ENCODE results near the gene KRTAP19-7. TPM values are rescaled to one million over a fixed set of nuclear protein-coding genes. Genes with fewer than 3 reads are reported as not detected.

The KRTAP19-7 gene, protein sequence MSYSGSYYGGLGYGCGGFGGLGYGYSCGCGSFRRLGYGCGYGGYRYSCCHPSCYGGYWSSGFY
- not detected for total RNA-seq

GRCh38 chr21:30561264-30561895 lies at the start of gene KRTAP19-7:
Gene KRTAP19-7, minus strand, starts transcription at chr21:30561314. Its CDS starts 25 bp downstream, at chr21:30561289.
- Mint-ChIP-seq H3K9me3 (ENCODE audit: low read depth) (no peaks in the 10 kb centered on the region), H3K4me3 (no peak within 1 kb of the TSS), H3K27ac (no peak within 1 kb of the TSS), H3K4me1 (no peaks in the 10 kb centered on the region), H3K27me3 (no peaks in the 10 kb centered on the region), H3K36me3 (ENCODE audit: low read depth) (no peaks in the 10 kb centered on the region)
- intact Hi-C loops (cut with DNase I, micrococcal nuclease) = no loop called here
- DNase-seq (no peak), ATAC-seq (no peak)
- POLR2A ChIA-PET = no interaction called here
- CTCF ChIA-PET = no interaction called here

DNA sequence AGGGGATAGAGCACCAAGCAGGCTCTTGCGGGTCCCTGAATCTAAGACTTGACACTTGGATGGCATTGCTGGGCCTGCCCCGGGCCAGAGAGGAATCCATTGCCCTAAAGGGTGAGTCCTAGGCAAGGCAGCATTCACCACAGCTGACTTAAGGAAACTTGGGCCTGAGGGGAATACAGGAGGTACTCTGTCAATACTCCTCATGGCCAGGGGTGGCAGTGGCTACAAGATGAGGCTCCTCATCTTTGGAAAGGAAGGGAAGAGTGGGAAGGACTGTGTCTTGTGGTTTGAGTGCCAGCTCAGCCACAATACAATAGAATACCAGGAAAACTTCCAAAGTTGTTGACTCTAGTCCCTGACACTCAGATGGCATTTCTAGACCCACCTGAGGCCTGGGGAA lies 44.9 kb upstream of the KRTAP19-7 start:
- ChIA-PET CTCF (no interaction called here), POLR2A (no interaction called here)
- intact Hi-C loops (cut with DNase I, micrococcal nuclease) = no loop called here
- Mint-ChIP-seq H3K27ac (no peak overlapping the region), H3K4me1 (no peaks in the 10 kb centered on the region), H3K36me3 (ENCODE audit: low read depth) (no peaks in the 10 kb centered on the region), H3K27me3 (peaks cover 2% of the 10 kb centered on the region), H3K4me3 (no peak overlapping the region), H3K9me3 (ENCODE audit: low read depth) (peaks cover 2% of the 10 kb centered on the region)
- no peak for DNase-seq
- no peak for ATAC-seq

- no peak within 1 kb of the TSS for H3K4me3 Mint-ChIP-seq
- ChIA-PET CTCF (no interaction called here), POLR2A (interaction anchor here (0.5 kb wide), 1 partner anchor 117 kb away, joined by 4 read pairs; the partner anchor contains the start of gene KRTAP21-3)
- ATAC-seq = no peak
- H3K4me1 Mint-ChIP-seq = no peaks in the 10 kb centered on the region
- H3K9me3 Mint-ChIP-seq (ENCODE audit: low read depth) = peaks cover 2% of the 10 kb centered on the region
- no peak for DNase-seq
- intact Hi-C loops (cut with DNase I, micrococcal nuclease) = no loop called here
- H3K27me3 Mint-ChIP-seq = peaks cover 2% of the 10 kb centered on the region
- H3K27ac Mint-ChIP-seq = no peak within 1 kb of the TSS
- no peaks in the 10 kb centered on the region for H3K36me3 Mint-ChIP-seq (ENCODE audit: low read depth)
Measured at GRCh38 chr21:30600787-30601186, 39.7 kb upstream of the KRTAP19-7 start, which contains the start of gene KRTAP22-1. Gene KRTAP22-1, plus strand, starts transcription at chr21:30601087.

- Mint-ChIP-seq H3K36me3 (ENCODE audit: low read depth) (no peaks in the 10 kb centered on the region), H3K27ac (no peak within 1 kb of the TSS), H3K4me1 (no peaks in the 10 kb centered on the region), H3K9me3 (ENCODE audit: low read depth) (peaks cover 2% of the 10 kb centered on the region), H3K27me3 (peaks cover 2% of the 10 kb centered on the region), H3K4me3 (no peak within 1 kb of the TSS)
- CTCF ChIA-PET = no interaction called here
- intact Hi-C loops (cut with DNase I, micrococcal nuclease) = no loop called here
- no peak for ATAC-seq
- DNase-seq = no peak
- POLR2A ChIA-PET = no interaction called here
Measured at GRCh38 chr21:30598802-30599201, 37.7 kb upstream of the KRTAP19-7 start, which contains the start of gene KRTAP6-2. Gene KRTAP6-2, minus strand, starts transcription at chr21:30598902. Its CDS starts 28 bp downstream, at chr21:30598874.

DNA sequence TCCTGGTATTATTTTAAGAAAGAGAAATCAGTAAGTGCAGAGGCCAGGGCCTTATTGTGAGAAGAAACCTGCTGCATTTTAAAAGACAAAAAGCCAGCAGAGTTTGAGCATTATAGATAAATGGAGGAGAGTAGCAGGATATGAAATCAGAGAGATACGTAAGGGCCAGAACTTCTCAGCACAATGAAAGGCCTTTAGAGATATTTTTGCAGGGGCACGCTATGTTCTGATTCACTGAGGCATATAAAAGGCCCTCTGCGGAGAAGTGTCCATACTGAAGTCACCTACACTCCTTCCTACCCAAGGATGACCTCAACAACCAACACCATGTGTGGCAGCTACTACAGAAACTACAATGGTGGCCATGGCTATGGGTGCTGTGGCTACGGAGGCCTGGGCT lies 31.0 kb upstream of the KRTAP19-7 start, which contains the start of gene KRTAP6-3:
Gene KRTAP6-3 (plus strand): TSS at position 301 of the 400 bp plus-strand sequence. CDS start 6 bp downstream, at position 307.
- POLR2A ChIA-PET = no interaction called here
- intact Hi-C loops (cut with DNase I, micrococcal nuclease) = no loop called here
- no peaks in the 10 kb centered on the region for H3K36me3 Mint-ChIP-seq (ENCODE audit: low read depth)
- H3K9me3 Mint-ChIP-seq (ENCODE audit: low read depth) = no peaks in the 10 kb centered on the region
- CTCF ChIA-PET = no interaction called here
- ATAC-seq = no peak
- DNase-seq = no peak
- H3K4me3 Mint-ChIP-seq = no peak within 1 kb of the TSS
- no peaks in the 10 kb centered on the region for H3K4me1 Mint-ChIP-seq
- H3K27ac Mint-ChIP-seq = no peak within 1 kb of the TSS
- H3K27me3 Mint-ChIP-seq = no peaks in the 10 kb centered on the region

DNA sequence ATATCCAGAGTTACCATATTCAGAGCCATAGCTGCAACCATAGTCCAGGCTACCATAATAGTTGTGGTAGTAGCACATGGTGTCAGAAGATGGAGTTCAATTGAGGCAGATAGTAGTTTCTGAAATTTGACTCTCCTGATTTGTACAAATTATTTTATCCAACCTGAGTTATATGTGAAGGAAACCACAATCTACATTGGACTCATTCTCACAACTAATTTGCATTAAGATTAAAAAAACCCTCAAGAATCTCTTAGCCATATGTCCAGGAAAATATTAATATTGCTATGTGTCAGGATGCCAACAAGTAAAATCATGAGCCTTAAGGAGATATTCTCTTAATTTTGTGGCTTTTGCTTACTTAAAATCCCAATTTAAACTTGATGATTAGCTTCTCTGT lies 29.2 kb upstream of the KRTAP19-7 start, which contains the start of gene KRTAP22-2:
Gene KRTAP22-2 (minus strand): TSS at position 101 of the 400 bp plus-strand sequence.
- DNase-seq (no peak), ATAC-seq (no peak)
- ChIA-PET CTCF (no interaction called here), POLR2A (no interaction called here)
- H3K27me3 Mint-ChIP-seq = no peaks in the 10 kb centered on the region
- H3K36me3 Mint-ChIP-seq (ENCODE audit: low read depth) = no peaks in the 10 kb centered on the region
- H3K4me3 Mint-ChIP-seq = no peak within 1 kb of the TSS
- H3K4me1 Mint-ChIP-seq = no peaks in the 10 kb centered on the region
- intact Hi-C loops (cut with DNase I, micrococcal nuclease) = no loop called here
- no peaks in the 10 kb centered on the region for H3K9me3 Mint-ChIP-seq (ENCODE audit: low read depth)
- no peak within 1 kb of the TSS for H3K27ac Mint-ChIP-seq

GRCh38 chr21:30582870-30583269 lies 21.8 kb upstream of the KRTAP19-7 start:
- DNase-seq = no peak
- no peak overlapping the region for H3K27ac Mint-ChIP-seq
- CTCF ChIA-PET = no interaction called here
- no peaks in the 10 kb centered on the region for H3K27me3 Mint-ChIP-seq
- H3K36me3 Mint-ChIP-seq (ENCODE audit: low read depth) = no peaks in the 10 kb centered on the region
- POLR2A ChIA-PET = no interaction called here
- H3K4me3 Mint-ChIP-seq = no peak overlapping the region
- intact Hi-C loops (cut with DNase I, micrococcal nuclease) = no loop called here
- H3K4me1 Mint-ChIP-seq = no peaks in the 10 kb centered on the region
- ATAC-seq = no peak
- H3K9me3 Mint-ChIP-seq (ENCODE audit: low read depth) = no peaks in the 10 kb centered on the region

GRCh38 chr21:30580132-30580531 lies 19.0 kb upstream of the KRTAP19-7 start:
- intact Hi-C loops (cut with DNase I, micrococcal nuclease) = no loop called here
- ChIA-PET CTCF (no interaction called here), POLR2A (no interaction called here)
- Mint-ChIP-seq H3K4me3 (no peak overlapping the region), H3K27ac (no peak overlapping the region), H3K36me3 (ENCODE audit: low read depth) (no peaks in the 10 kb centered on the region), H3K27me3 (peaks cover 2% of the 10 kb centered on the region), H3K4me1 (no peaks in the 10 kb centered on the region), H3K9me3 (ENCODE audit: low read depth) (no peaks in the 10 kb centered on the region)
- ATAC-seq (no peak), DNase-seq (no peak)

- ChIA-PET CTCF (no interaction called here), POLR2A (no interaction called here)
- intact Hi-C loops (cut with DNase I, micrococcal nuclease) = no loop called here
- no peak overlapping the region for H3K4me3 Mint-ChIP-seq
- H3K27me3 Mint-ChIP-seq = peaks cover 2% of the 10 kb centered on the region
- no peak overlapping the region for H3K27ac Mint-ChIP-seq
- H3K4me1 Mint-ChIP-seq = no peaks in the 10 kb centered on the region
- ATAC-seq (no peak), DNase-seq (no peak)
- no peaks in the 10 kb centered on the region for H3K9me3 Mint-ChIP-seq (ENCODE audit: low read depth)
- H3K36me3 Mint-ChIP-seq (ENCODE audit: low read depth) = no peaks in the 10 kb centered on the region
Measured at GRCh38 chr21:30579346-30579745, 18.2 kb upstream of the KRTAP19-7 start.

DNA sequence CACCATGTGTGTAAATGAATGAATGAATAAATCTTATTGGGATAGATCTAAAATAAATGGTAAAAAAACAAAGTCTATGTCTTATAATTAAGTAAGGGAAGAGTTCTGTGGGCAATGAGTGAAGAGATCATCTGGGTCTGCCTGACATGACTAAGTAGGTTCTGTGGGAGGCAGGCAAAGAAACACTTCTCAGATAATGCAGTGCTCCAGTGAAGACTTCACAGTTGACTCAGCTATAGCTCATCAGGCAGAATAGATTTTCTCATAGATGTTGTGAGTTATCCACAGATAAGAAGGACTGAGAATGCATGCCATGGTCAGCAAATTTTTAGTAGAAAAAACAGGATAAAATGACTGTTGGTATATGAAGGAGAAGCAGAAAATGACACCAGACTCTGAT lies 16.7 kb upstream of the KRTAP19-7 start:
- Mint-ChIP-seq H3K36me3 (ENCODE audit: low read depth) (no peaks in the 10 kb centered on the region), H3K4me3 (no peak overlapping the region), H3K27ac (no peak overlapping the region), H3K27me3 (peaks cover 2% of the 10 kb centered on the region), H3K9me3 (ENCODE audit: low read depth) (no peaks in the 10 kb centered on the region), H3K4me1 (no peaks in the 10 kb centered on the region)
- intact Hi-C loops (cut with DNase I, micrococcal nuclease) = no loop called here
- CTCF ChIA-PET = no interaction called here
- POLR2A ChIA-PET = no interaction called here
- DNase-seq (no peak), ATAC-seq (no peak)

GRCh38 chr21:30567617-30568016 lies 6.5 kb upstream of the KRTAP19-7 start:
- ATAC-seq (no peak), DNase-seq (no peak)
- ChIA-PET POLR2A (no interaction called here), CTCF (interaction anchor here (1.0 kb wide), 1 partner anchor 9 kb away, joined by 3 read pairs; no protein-coding TSS in a partner anchor)
- Mint-ChIP-seq H3K36me3 (ENCODE audit: low read depth) (no peaks in the 10 kb centered on the region), H3K27me3 (no peaks in the 10 kb centered on the region), H3K27ac (no peak overlapping the region), H3K4me3 (no peak overlapping the region), H3K4me1 (no peaks in the 10 kb centered on the region), H3K9me3 (ENCODE audit: low read depth) (no peaks in the 10 kb centered on the region)
- intact Hi-C loops (cut with DNase I, micrococcal nuclease) = no loop called here

DNA sequence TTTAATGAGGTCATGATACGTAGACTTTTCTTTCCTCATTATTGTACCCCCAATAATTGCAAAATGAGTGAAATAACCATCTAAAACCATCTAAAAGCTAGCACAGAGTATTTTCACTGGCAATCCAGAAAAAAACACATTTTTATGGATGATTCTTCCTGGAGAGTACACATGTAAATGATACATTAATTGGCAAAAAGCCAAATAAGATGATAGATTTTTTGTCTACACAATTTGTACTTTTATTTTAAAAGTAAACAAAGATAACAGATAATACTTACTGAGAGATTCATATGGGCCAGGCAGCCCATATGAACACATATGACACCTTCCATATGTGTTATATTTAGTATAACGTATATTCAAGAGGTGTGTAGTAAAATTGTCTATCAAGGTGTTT lies 2.5 kb upstream of the KRTAP19-7 start:
- H3K27ac Mint-ChIP-seq = no peak overlapping the region
- ATAC-seq = no peak
- DNase-seq = no peak
- no peaks in the 10 kb centered on the region for H3K36me3 Mint-ChIP-seq (ENCODE audit: low read depth)
- no peaks in the 10 kb centered on the region for H3K4me1 Mint-ChIP-seq
- CTCF ChIA-PET = no interaction called here
- no peaks in the 10 kb centered on the region for H3K27me3 Mint-ChIP-seq
- POLR2A ChIA-PET = no interaction called here
- no peaks in the 10 kb centered on the region for H3K9me3 Mint-ChIP-seq (ENCODE audit: low read depth)
- intact Hi-C loops (cut with DNase I, micrococcal nuclease) = no loop called here
- no peak overlapping the region for H3K4me3 Mint-ChIP-seq
